Activated CD8-positive, alpha-beta T cell treated with anti-CD3 and anti-CD28 coated beads for 36 hours (primary cell): ENCODE measurements around the gene LRRC1. TPM values are rescaled to one million over a fixed set of nuclear protein-coding genes. Genes with fewer than 3 reads are reported as not detected.

ENCODE experiments used
- ATAC-seq: fragments of 200-7000 bp; cut with Tn5 transposase; one replicate; pipeline ENCODE4 v1.10.0; 2021; ENCODE audit warnings: mild to moderate bottlenecking, moderate library complexity
- CTCF ChIA-PET: fragments of 350-600 bp; sonication (Branson Sonifier 250); formaldehyde crosslinking; loops from one replicate; lab custom pipeline; 2021; ENCODE audit warnings: antibody characterized with exemption; lab: Charles Lee
- POLR2A ChIA-PET: fragments of 350-600 bp; sonication (Branson Sonifier 250); formaldehyde crosslinking; loops from one replicate; lab custom pipeline; 2021; ENCODE audit warnings: antibody characterized with exemption; lab: Charles Lee
- DNase-seq: peaks from one replicate; pipeline ENCODE4 v3.0.0-alpha.2; 2020
- H3K27ac Mint-ChIP-seq: one replicate; pipeline ENCODE4 v1.8.0; 2021; ENCODE audit warnings: mild to moderate bottlenecking, mixed read lengths
- H3K27me3 Mint-ChIP-seq: one replicate; pipeline ENCODE4 v1.8.0; 2021; ENCODE audit warnings: mixed read lengths
- H3K36me3 Mint-ChIP-seq: one replicate; pipeline ENCODE4 v1.8.0; 2021; ENCODE audit warnings: low read depth, mixed read lengths
- H3K4me1 Mint-ChIP-seq: one replicate; pipeline ENCODE4 v1.8.0; 2021; ENCODE audit warnings: low read depth, mixed read lengths
- H3K4me3 Mint-ChIP-seq: one replicate; pipeline ENCODE4 v1.8.0; 2021; ENCODE audit warnings: mild to moderate bottlenecking, moderate library complexity, mixed read lengths
- H3K9me3 Mint-ChIP-seq: one replicate; pipeline ENCODE4 v1.8.0; 2021; ENCODE audit warnings: mixed read lengths
- intact Hi-C: fragments of 100-400 bp; cut with micrococcal nuclease; formaldehyde crosslinking; loops from one replicate; pipeline ENCODE4 v1.10.0; 2022
- total RNA-seq, 2 experiments: library from RNA; stranded (reverse); gene quantifications; one replicate each; pipeline ENCODE4 v1.2.3, GENCODE V29; 2021
- TF ChIP-seq, protein P1 (sequence below): fragments of 200-600 bp; IDR thresholded peaks from one replicate; pipeline ENCODE4 v1.8.0; 2022; ENCODE audit warnings: antibody characterized with exemption, mild to moderate bottlenecking

LRRC1 gene
- total RNA-seq, 2 experiments from 2014 or later = 1.9 to 2.5 TPM

- Mint-ChIP-seq H3K36me3 (no peaks in the 10 kb centered on the region), H3K4me1 (no peaks in the 10 kb centered on the region), H3K27me3 (no peaks in the 10 kb centered on the region), H3K9me3 (peaks cover 3% of the 10 kb centered on the region), H3K27ac (no peak overlapping the region), H3K4me3 (no peak overlapping the region)
- no peak for DNase-seq
- POLR2A ChIA-PET = no interaction called here
- no peak for ATAC-seq
- CTCF ChIA-PET = no interaction called here
- intact Hi-C loops = no loop called here
- TF ChIP-seq, protein P1, sequence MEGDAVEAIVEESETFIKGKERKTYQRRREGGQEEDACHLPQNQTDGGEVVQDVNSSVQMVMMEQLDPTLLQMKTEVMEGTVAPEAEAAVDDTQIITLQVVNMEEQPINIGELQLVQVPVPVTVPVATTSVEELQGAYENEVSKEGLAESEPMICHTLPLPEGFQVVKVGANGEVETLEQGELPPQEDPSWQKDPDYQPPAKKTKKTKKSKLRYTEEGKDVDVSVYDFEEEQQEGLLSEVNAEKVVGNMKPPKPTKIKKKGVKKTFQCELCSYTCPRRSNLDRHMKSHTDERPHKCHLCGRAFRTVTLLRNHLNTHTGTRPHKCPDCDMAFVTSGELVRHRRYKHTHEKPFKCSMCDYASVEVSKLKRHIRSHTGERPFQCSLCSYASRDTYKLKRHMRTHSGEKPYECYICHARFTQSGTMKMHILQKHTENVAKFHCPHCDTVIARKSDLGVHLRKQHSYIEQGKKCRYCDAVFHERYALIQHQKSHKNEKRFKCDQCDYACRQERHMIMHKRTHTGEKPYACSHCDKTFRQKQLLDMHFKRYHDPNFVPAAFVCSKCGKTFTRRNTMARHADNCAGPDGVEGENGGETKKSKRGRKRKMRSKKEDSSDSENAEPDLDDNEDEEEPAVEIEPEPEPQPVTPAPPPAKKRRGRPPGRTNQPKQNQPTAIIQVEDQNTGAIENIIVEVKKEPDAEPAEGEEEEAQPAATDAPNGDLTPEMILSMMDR = no peak
Observed at GRCh38 chr6:53877151-53877550, 82.3 kb downstream of the LRRC1 start.

DNA sequence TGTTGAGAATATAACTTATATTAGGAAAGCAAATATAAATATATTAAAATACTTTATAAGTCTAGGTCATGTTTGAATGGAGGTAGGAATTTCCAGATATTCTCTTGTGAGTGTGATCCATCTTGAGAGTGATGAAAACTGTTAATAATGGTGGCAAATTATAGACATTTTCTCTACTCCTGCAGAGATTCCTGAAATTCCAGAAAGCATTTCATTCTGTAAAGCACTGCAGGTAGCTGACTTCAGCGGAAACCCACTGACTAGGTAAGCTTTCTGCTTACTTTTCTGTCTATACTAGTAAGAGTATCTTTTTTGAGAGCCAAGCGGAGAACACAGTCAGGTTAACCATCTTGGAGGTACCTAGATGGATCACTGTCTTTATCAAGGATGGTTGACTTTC is 84.0 kb downstream of the LRRC1 start:
- ChIA-PET POLR2A (no interaction called here), CTCF (no interaction called here)
- Mint-ChIP-seq H3K4me1 (no peaks in the 10 kb centered on the region), H3K36me3 (no peaks in the 10 kb centered on the region), H3K27ac (no peak overlapping the region), H3K4me3 (no peak overlapping the region), H3K27me3 (no peaks in the 10 kb centered on the region), H3K9me3 (peaks cover 3% of the 10 kb centered on the region)
- DNase-seq (no peak), ATAC-seq (no peak)
- TF ChIP-seq, protein P1 = no peak
- intact Hi-C loops = no loop called here

DNA sequence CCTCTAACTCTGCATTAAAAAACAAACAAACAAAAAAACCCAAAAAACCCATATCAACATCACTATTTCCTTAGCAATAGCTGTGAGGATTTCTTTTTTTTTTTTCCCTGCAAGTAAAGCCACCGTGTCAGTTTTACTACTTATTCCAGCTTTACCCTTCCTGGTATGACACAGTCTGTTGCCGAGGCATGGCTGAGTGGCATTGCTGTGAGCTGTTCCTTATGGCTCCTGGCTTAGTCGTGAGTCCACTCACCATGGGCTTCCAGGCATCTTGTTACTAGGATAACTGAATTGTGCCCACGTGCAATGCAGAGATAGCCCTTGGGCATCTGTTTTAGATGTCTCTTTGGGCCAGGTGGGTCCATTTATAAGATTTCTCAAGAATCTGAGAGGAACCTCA is 84.8 kb downstream of the LRRC1 start:
- Mint-ChIP-seq H3K27ac (no peak overlapping the region), H3K9me3 (peaks cover 3% of the 10 kb centered on the region), H3K27me3 (no peaks in the 10 kb centered on the region), H3K36me3 (no peaks in the 10 kb centered on the region), H3K4me1 (no peaks in the 10 kb centered on the region), H3K4me3 (no peak overlapping the region)
- TF ChIP-seq, protein P1 = no peak
- DNase-seq = no peak
- POLR2A ChIA-PET = no interaction called here
- CTCF ChIA-PET = interaction anchor here (1.9 kb wide), 1 partner anchor 154 kb away, joined by 5 read pairs; no protein-coding TSS in a partner anchor
- intact Hi-C loops = no loop called here
- ATAC-seq = no peak

- H3K27ac Mint-ChIP-seq = no peak overlapping the region
- no peaks in the 10 kb centered on the region for H3K4me1 Mint-ChIP-seq
- no peaks in the 10 kb centered on the region for H3K9me3 Mint-ChIP-seq
- no peak overlapping the region for H3K4me3 Mint-ChIP-seq
- POLR2A ChIA-PET = no interaction called here
- TF ChIP-seq, protein P1 = no peak
- DNase-seq (no peak), ATAC-seq (no peak)
- intact Hi-C loops = no loop called here
- CTCF ChIA-PET = interaction anchor here (0.8 to 1.3 kb wide), 2 partner anchors 12 to 169 kb away, joined by 3 read pairs; no protein-coding TSS in a partner anchor
- H3K27me3 Mint-ChIP-seq = no peaks in the 10 kb centered on the region
- H3K36me3 Mint-ChIP-seq = no peaks in the 10 kb centered on the region
Observed at GRCh38 chr6:53887316-53887715, 92.5 kb downstream of the LRRC1 start.

DNA sequence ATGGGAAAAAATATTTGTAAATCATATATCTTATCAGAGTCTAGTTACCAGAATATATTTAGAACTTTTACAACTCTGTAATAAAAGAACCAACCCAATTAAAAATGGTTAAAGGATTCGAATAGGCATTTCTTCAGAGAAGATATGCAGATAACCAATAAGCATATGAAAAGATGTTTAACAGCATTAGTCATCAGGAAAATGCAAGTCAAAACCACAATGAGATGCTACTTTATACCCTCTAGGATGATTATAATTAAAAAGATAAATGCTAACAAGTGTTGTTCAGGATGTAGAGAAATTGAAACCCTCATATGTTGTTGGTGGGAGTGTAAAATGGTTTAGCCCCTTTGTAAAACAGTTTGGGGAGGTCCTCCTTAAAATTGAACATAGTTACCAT is 94.1 kb downstream of the LRRC1 start:
- H3K27ac Mint-ChIP-seq = no peak overlapping the region
- intact Hi-C loops = no loop called here
- DNase-seq (no peak), ATAC-seq (peak; percentile 42)
- H3K36me3 Mint-ChIP-seq = no peaks in the 10 kb centered on the region
- no peaks in the 10 kb centered on the region for H3K9me3 Mint-ChIP-seq
- no peak overlapping the region for H3K4me3 Mint-ChIP-seq
- no peaks in the 10 kb centered on the region for H3K27me3 Mint-ChIP-seq
- ChIA-PET CTCF (no interaction called here), POLR2A (no interaction called here)
- H3K4me1 Mint-ChIP-seq = peaks cover 9% of the 10 kb centered on the region
- TF ChIP-seq, protein P1 = no peak
